Frontal cortex (tissue), 4 donors: ENCODE results near the gene HSD11B1. TPM values are rescaled to one million over a fixed set of nuclear protein-coding genes. Genes with fewer than 3 reads are reported as not detected.

Experiments
- DNase-seq, 2 donors: peaks; one replicate each; pipeline ENCODE4 v3.0.0; 2012; ENCODE audit warnings: low spot score in 2 of 2
- FAIRE-seq: peaks from 2 replicates; lab custom pipeline; 2012; peaks lifted over from hg19 to GRCh38; lab: Jason Lieb, UNC
- total RNA-seq: library from RNA; depleted of rRNA; stranded (reverse); fragments of >200 nt; gene quantifications from one replicate; pipeline ENCODE4 v1.2.3, GENCODE V29; 2014
- donor health status: control.
- donor health status: control.
- donor health status: control.

HSD11B1 gene
- total RNA-seq: not detected

- no peak for FAIRE-seq
- no peak for DNase-seq
Measured at GRCh38 chr1:209704584-209704983, at the start of gene HSD11B1. HSD11B1 (plus strand) TSS chr1:209704846; CDS start chr1:209704943, 97 bp downstream.

GRCh38 chr1:209655411-209656231, 49.0 kb upstream of the HSD11B1 start:
- FAIRE-seq: no peak
- DNase-seq: no peak

GRCh38 chr1:209657140-209657879, 47.3 kb upstream of the HSD11B1 start:
- DNase-seq (no peak), FAIRE-seq (no peak)

GRCh38 chr1:209657918-209658317, 46.7 kb upstream of the HSD11B1 start:
- DNase-seq: no peak
- FAIRE-seq: no peak

GRCh38 chr1:209659909-209660308, 44.7 kb upstream of the HSD11B1 start:
- DNase-seq: no peak
- FAIRE-seq: no peak

GRCh38 chr1:209661071-209661470, 43.6 kb upstream of the HSD11B1 start:
- DNase-seq: no peak
- no peak for FAIRE-seq

GRCh38 chr1:209662879-209663327, 41.7 kb upstream of the HSD11B1 start:
- FAIRE-seq (no peak), DNase-seq (no peak)

- FAIRE-seq: no peak
- DNase-seq: no peak
Measured at GRCh38 chr1:209667103-209667502, 37.5 kb upstream of the HSD11B1 start.

GRCh38 chr1:209667708-209668107, 36.9 kb upstream of the HSD11B1 start:
- no peak for DNase-seq
- no peak for FAIRE-seq

- DNase-seq (no peak), FAIRE-seq (no peak)
Measured at GRCh38 chr1:209670441-209671082, 34.1 kb upstream of the HSD11B1 start.

GRCh38 chr1:209672705-209673630, 31.7 kb upstream of the HSD11B1 start:
- DNase-seq (no peak), FAIRE-seq (no peak)

GRCh38 chr1:209673631-209674417, 30.8 kb upstream of the HSD11B1 start:
- FAIRE-seq (no peak), DNase-seq (no peak)

GRCh38 chr1:209674957-209675564, 29.6 kb upstream of the HSD11B1 start, which contains the start of gene G0S2:
G0S2 (plus strand) TSS chr1:209675412; CDS start chr1:209675685, 273 bp downstream.
- FAIRE-seq (no peak), DNase-seq (peak; percentile 33 to 51)

GRCh38 chr1:209675565-209676154, 29.0 kb upstream of the HSD11B1 start:
- DNase-seq: peak; percentile 33 to 41
- no peak for FAIRE-seq

- FAIRE-seq (no peak), DNase-seq (no peak)
Measured at GRCh38 chr1:209678981-209679539, 25.6 kb upstream of the HSD11B1 start.

GRCh38 chr1:209685821-209686220, 18.8 kb upstream of the HSD11B1 start:
- DNase-seq (no peak), FAIRE-seq (no peak)

GRCh38 chr1:209686322-209686721, 18.3 kb upstream of the HSD11B1 start:
- DNase-seq: no peak
- no peak for FAIRE-seq
